ACC112 (cell line): Measurements from ENCODE around the gene VGLL4.
A peak's percentile ranks its signal among the peaks of the same experiment; 100 is the strongest.
"Not testable (repeated sequence)": the region's sequence is repeated elsewhere in the genome, so short reads cannot be mapped to it uniquely, and the experiment has no call there.

Source experiments
- H2AFZ ChIP-seq: fragments of 200-600 bp; sonication (generic); one replicate; pipeline ENCODE4 v1.6.0; 2017; ENCODE audit warnings: antibody characterized with exemption, low read length; ENCODE audit not compliant: unreplicated experiment
- H3K27ac ChIP-seq: fragments of 200-600 bp; sonication (generic); 2 replicates; pipeline ENCODE4 v1.5.1; 2014; ENCODE audit warnings: low read depth, mild to moderate bottlenecking, antibody characterized with exemption, low read length, moderate library complexity
- H3K27me3 ChIP-seq: fragments of 200-600 bp; sonication (generic); 2 replicates; pipeline ENCODE4 v1.6.1; 2014; ENCODE audit warnings: mild to moderate bottlenecking, antibody characterized with exemption, low read length, moderate library complexity, mixed read lengths; ENCODE audit not compliant: insufficient read depth
- H3K36me3 ChIP-seq: fragments of 200-600 bp; sonication (generic); 2 replicates; pipeline ENCODE4 v1.6.1; 2016; ENCODE audit warnings: mild to moderate bottlenecking, antibody characterized with exemption, low read length, moderate library complexity, mixed read lengths; ENCODE audit not compliant: insufficient read depth
- H3K4me1 ChIP-seq: fragments of 200-600 bp; sonication (generic); one replicate; pipeline ENCODE4 v1.6.1; 2016; ENCODE audit warnings: low read length, mixed read lengths; ENCODE audit not compliant: insufficient read depth, unreplicated experiment, control insufficient read depth
- H3K4me3 ChIP-seq: fragments of 200-600 bp; sonication (generic); 2 replicates; pipeline ENCODE4 v1.5.1; 2014; ENCODE audit warnings: mild to moderate bottlenecking, low read depth, low read length
- H3K79me2 ChIP-seq: fragments of 200-600 bp; sonication (generic); one replicate; pipeline ENCODE4 v1.6.0; 2016; ENCODE audit warnings: low read length; ENCODE audit not compliant: control insufficient read depth, unreplicated experiment, insufficient read depth

Gene VGLL4

GRCh38 chr3:11529281-11529680, 114.4 kb downstream of the VGLL4 start:
- Histone ChIP-seq H3K79me2 (no peaks in the 10 kb centered on the region), H3K27ac (peak overlapping the region; percentile 73), H3K4me3 (no peak overlapping the region), H3K27me3 (no peaks in the 10 kb centered on the region), H3K36me3 (peaks cover 3% of the 10 kb centered on the region; the same call in 1 of the 2 replicates), H3K4me1 (peaks cover 46% of the 10 kb centered on the region), H2AFZ (no peak overlapping the region)

- peaks cover 19% of the 10 kb centered on the region for H3K4me1 ChIP-seq
- not testable (repeated sequence) for H3K36me3 ChIP-seq, H3K79me2 ChIP-seq, H2AFZ ChIP-seq, H3K27ac ChIP-seq, H3K27me3 ChIP-seq, H3K4me3 ChIP-seq
Observed at GRCh38 chr3:11526121-11526520, 117.6 kb downstream of the VGLL4 start.

- H3K4me1 ChIP-seq, result no peaks in the 10 kb centered on the region
- peaks cover 3% of the 10 kb centered on the region; the same call in 1 of the 2 replicates for H3K36me3 ChIP-seq
- H2AFZ ChIP-seq, result no peak overlapping the region
- no peak overlapping the region for H3K27ac ChIP-seq
- H3K79me2 ChIP-seq, result no peaks in the 10 kb centered on the region
- H3K27me3 ChIP-seq, result no peaks in the 10 kb centered on the region
- H3K4me3 ChIP-seq, result no peak overlapping the region
Observed at GRCh38 chr3:11523572-11524101, 120.1 kb downstream of the VGLL4 start.

GRCh38 chr3:11522953-11523571, 120.7 kb downstream of the VGLL4 start:
- H3K27me3 ChIP-seq, result no peaks in the 10 kb centered on the region

GRCh38 chr3:11522398-11522715, 121.4 kb downstream of the VGLL4 start:
- no peaks in the 10 kb centered on the region for H3K4me1 ChIP-seq
- H2AFZ ChIP-seq, result no peak overlapping the region
- H3K79me2 ChIP-seq, result no peaks in the 10 kb centered on the region
- H3K36me3 ChIP-seq, result peaks cover 3% of the 10 kb centered on the region; the same call in 1 of the 2 replicates
- H3K27ac ChIP-seq, result no peak overlapping the region
- H3K27me3 ChIP-seq, result no peaks in the 10 kb centered on the region
- H3K4me3 ChIP-seq, result no peak overlapping the region

More at GRCh38 chr3:11522953-11523571, 120.7 kb downstream of the VGLL4 start:
- H3K4me1 ChIP-seq, result no peaks in the 10 kb centered on the region
- H3K4me3 ChIP-seq, result no peak overlapping the region
- no peak overlapping the region for H2AFZ ChIP-seq
- H3K27ac ChIP-seq, result no peak overlapping the region
- H3K79me2 ChIP-seq, result no peaks in the 10 kb centered on the region
- H3K36me3 ChIP-seq, result peaks cover 3% of the 10 kb centered on the region; the same call in 1 of the 2 replicates

- H3K4me1 ChIP-seq, result no peaks in the 10 kb centered on the region
- H3K27me3 ChIP-seq, result no peaks in the 10 kb centered on the region
- H3K79me2 ChIP-seq, result no peaks in the 10 kb centered on the region
- no peak overlapping the region for H2AFZ ChIP-seq
- no peak overlapping the region for H3K4me3 ChIP-seq
- H3K27ac ChIP-seq, result no peak overlapping the region
- H3K36me3 ChIP-seq, result no peaks in the 10 kb centered on the region
Observed at GRCh38 chr3:11521167-11521566, 122.5 kb downstream of the VGLL4 start.

- Histone ChIP-seq H2AFZ (no peak overlapping the region), H3K4me3 (no peak overlapping the region), H3K27ac (no peak overlapping the region), H3K27me3 (no peaks in the 10 kb centered on the region), H3K79me2 (no peaks in the 10 kb centered on the region), H3K36me3 (no peaks in the 10 kb centered on the region), H3K4me1 (peaks cover 16% of the 10 kb centered on the region)
Observed at GRCh38 chr3:11517601-11518000, 126.1 kb downstream of the VGLL4 start.

GRCh38 chr3:11514191-11514821, 129.4 kb downstream of the VGLL4 start:
- Histone ChIP-seq H3K79me2 (no peaks in the 10 kb centered on the region), H3K27me3 (no peaks in the 10 kb centered on the region), H3K36me3 (peaks cover 3% of the 10 kb centered on the region; the same call in 1 of the 2 replicates), H2AFZ (no peak overlapping the region), H3K4me3 (peak overlapping the region; percentile 49), H3K27ac (peak overlapping the region; percentile 70), H3K4me1 (peaks cover 29% of the 10 kb centered on the region)

- H3K4me3 ChIP-seq, result no peak overlapping the region
Observed at GRCh38 chr3:11513817-11514135, 129.9 kb downstream of the VGLL4 start.

GRCh38 chr3:11513125-11513816, 130.4 kb downstream of the VGLL4 start:
- not testable (repeated sequence) for H2AFZ ChIP-seq, H3K4me3 ChIP-seq, H3K27me3 ChIP-seq, H3K79me2 ChIP-seq, H3K36me3 ChIP-seq
- H3K27ac ChIP-seq, result peak overlapping the region; percentile 70
- peaks cover 38% of the 10 kb centered on the region for H3K4me1 ChIP-seq

More at GRCh38 chr3:11513817-11514135, 129.9 kb downstream of the VGLL4 start:
- Histone ChIP-seq H3K27me3 (no peaks in the 10 kb centered on the region), H3K79me2 (no peaks in the 10 kb centered on the region), H3K4me1 (peaks cover 33% of the 10 kb centered on the region), H3K27ac (peak overlapping the region; percentile 70), H2AFZ (no peak overlapping the region), H3K36me3 (peaks cover 3% of the 10 kb centered on the region; the same call in 1 of the 2 replicates)
